ENCODE measurements around the gene PODN. TPM values are rescaled to one million over a fixed set of nuclear protein-coding genes. Genes with fewer than 3 reads are reported as not detected.

Gene PODN
- total RNA-seq, 1 experiment from 2014 or later, result not detected

DNA sequence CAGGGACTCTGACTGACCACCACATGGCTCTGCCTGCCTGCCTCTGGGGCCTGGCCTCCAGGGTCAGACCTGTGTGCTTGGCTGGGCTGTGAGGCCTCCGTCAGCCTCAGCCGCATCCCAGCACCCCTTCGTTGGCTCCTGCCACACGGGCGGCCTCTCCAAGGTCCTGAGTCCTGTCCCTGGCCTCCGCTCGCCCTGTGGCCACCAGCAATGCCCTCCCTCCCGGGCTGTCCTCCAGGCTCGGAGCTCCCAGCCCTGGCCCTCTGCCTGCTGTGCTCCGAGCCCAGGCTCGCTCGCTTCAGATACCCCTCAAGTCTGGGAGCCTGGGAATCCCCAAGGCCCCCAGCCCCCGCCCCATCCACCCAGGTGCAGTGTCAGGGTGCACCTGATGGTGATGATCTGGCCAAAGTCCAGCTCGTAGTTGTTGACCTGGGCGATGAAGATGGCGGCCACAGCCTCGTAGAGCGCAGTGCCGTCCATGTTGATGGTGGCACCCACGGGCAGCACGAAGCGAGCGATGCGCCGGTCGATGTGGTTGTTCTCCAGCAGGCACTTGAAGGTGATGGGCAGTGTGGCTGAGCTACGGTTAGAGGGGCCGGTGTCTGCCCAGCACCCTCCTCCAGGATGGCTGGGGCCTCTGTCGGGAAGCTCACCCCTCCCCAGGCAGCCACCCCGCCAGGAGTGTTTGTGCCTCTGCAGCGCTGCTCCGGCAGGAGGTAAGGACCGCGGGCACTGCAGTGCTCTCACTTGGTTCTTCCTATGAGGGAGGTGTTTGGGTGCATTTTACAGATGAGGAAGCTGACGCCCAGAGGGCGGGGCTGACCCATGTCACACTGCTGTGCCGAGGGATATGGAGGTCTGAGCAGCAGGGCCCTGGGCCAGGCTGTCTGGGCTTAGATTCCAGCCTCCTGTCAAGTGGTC is 28.5 kb downstream of the PODN start:
- H3K9me2 ChIP-seq (ENCODE audit: insufficient read depth), result no peaks in the 10 kb centered on the region
- H3K36me3 ChIP-seq (ENCODE audit: low read depth), result no peaks in the 10 kb centered on the region
- DNase-seq, result peak in 1 of 2 experiments; percentile 21
- ChIA-PET CTCF (no interaction called here), POLR2A (ENCODE audit: unreplicated experiment) (no interaction called here)
- no peak overlapping the region for H3K4me3 ChIP-seq
- no TSS peak for BruUV-seq (replicated peaks)
- intact Hi-C loops (cut with micrococcal nuclease; ENCODE audit: unreplicated experiment), result no loop called here
- no peaks in the 10 kb centered on the region for H3K27me3 ChIP-seq (ENCODE audit: insufficient read depth, low read depth)
- H3F3A ChIP-seq (ENCODE audit: insufficient read depth, low read depth), result peaks cover 2% of the 10 kb centered on the region; the same call in 1 of the 2 replicates
- no peaks in the 10 kb centered on the region for H3K79me2 ChIP-seq (ENCODE audit: low read depth)
- H3K27ac ChIP-seq, result no peak overlapping the region
- no peaks in the 10 kb centered on the region for H3K9me3 ChIP-seq (ENCODE audit: insufficient read depth, low read depth)
- TF ChIP-seq, protein P1, sequence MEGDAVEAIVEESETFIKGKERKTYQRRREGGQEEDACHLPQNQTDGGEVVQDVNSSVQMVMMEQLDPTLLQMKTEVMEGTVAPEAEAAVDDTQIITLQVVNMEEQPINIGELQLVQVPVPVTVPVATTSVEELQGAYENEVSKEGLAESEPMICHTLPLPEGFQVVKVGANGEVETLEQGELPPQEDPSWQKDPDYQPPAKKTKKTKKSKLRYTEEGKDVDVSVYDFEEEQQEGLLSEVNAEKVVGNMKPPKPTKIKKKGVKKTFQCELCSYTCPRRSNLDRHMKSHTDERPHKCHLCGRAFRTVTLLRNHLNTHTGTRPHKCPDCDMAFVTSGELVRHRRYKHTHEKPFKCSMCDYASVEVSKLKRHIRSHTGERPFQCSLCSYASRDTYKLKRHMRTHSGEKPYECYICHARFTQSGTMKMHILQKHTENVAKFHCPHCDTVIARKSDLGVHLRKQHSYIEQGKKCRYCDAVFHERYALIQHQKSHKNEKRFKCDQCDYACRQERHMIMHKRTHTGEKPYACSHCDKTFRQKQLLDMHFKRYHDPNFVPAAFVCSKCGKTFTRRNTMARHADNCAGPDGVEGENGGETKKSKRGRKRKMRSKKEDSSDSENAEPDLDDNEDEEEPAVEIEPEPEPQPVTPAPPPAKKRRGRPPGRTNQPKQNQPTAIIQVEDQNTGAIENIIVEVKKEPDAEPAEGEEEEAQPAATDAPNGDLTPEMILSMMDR (conservative IDR thresholded peaks at IDR 0.05), result no peak
- TF ChIP-seq EZH2 (IDR thresholded peaks at IDR 0.05; ENCODE audit: low read depth), result no peak
- no peak overlapping the region for H3K4me2 ChIP-seq
- H2AFZ ChIP-seq, result no peak overlapping the region
- peaks cover 9% of the 10 kb centered on the region; the same call in 1 of the 2 replicates for H3K4me1 ChIP-seq (replicated peaks; ENCODE audit: insufficient read depth)
- no peaks in the 10 kb centered on the region for H4K20me1 ChIP-seq (ENCODE audit: insufficient read depth)

DNA sequence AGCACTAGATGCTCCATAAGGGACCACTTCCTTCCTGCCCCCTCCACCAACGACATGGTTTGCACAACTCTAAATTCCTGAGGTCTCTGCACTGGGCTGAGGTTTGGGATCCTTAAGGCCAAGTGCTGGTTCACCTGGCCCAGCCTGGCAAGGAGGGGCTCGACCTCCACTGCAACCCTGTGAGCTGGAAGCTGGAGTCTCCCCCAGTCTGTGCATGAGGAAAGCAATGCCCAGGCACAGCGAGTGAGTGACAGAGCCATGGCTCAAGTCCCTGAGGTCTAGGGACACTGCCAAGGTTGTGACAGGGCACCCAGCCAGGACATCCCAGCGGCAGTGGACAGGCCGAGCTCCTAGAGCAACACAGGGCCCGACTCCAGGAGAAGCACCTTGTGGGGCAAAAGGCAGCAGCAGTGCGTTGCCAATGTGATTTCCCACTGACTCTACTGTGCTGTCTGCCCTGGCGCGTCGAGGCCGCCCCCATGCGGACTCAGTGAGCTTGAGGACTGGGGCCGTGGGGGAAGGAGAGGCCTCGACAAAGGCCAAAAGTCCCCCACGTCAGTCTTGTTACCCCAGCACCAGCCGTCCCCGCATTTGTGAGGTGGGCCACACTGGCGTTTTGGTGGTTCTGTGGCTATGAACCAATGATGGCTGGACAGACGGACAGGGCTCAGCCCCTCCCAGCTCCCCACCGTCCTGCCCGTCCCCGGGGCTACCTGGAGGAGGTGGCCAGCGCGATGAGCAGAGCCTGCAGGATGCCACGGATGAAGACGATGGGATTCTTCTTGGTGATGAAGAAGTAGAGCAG is 30.0 kb downstream of the PODN start:
- H3K36me3 ChIP-seq (ENCODE audit: low read depth), result no peaks in the 10 kb centered on the region
- no peaks in the 10 kb centered on the region for H4K20me1 ChIP-seq (ENCODE audit: insufficient read depth)
- TF ChIP-seq EZH2 (IDR thresholded peaks at IDR 0.05; ENCODE audit: low read depth), result no peak
- TF ChIP-seq, protein P1 (conservative IDR thresholded peaks at IDR 0.05), result no peak
- no peaks in the 10 kb centered on the region for H3K27me3 ChIP-seq (ENCODE audit: insufficient read depth, low read depth)
- H3K4me3 ChIP-seq, result no peak overlapping the region
- no peak overlapping the region for H2AFZ ChIP-seq
- DNase-seq, result peak in 1 of 2 experiments; percentile 36
- no peaks in the 10 kb centered on the region for H3K79me2 ChIP-seq (ENCODE audit: low read depth)
- no TSS peak for BruUV-seq (replicated peaks)
- ChIA-PET CTCF (interaction anchor here (0.6 kb wide), 2 partner anchors 15 to 29 kb away, joined by 4 to 5 read pairs; no protein-coding TSS in a partner anchor), POLR2A (ENCODE audit: unreplicated experiment) (interaction anchor here (0.7 kb wide), 1 partner anchor 45 kb away, joined by 4 read pairs; no protein-coding TSS in a partner anchor)
- H3K4me2 ChIP-seq, result no peak overlapping the region
- peaks cover 17% of the 10 kb centered on the region; the same call in 1 of the 2 replicates for H3F3A ChIP-seq (ENCODE audit: insufficient read depth, low read depth)
- H3K9me3 ChIP-seq (ENCODE audit: insufficient read depth, low read depth), result no peaks in the 10 kb centered on the region; the same call in 1 of the 2 replicates
- no peaks in the 10 kb centered on the region for H3K9me2 ChIP-seq (ENCODE audit: insufficient read depth)
- no peak overlapping the region for H3K27ac ChIP-seq
- intact Hi-C loops (cut with micrococcal nuclease; ENCODE audit: unreplicated experiment), result no loop called here
- peaks cover 9% of the 10 kb centered on the region; the same call in 1 of the 2 replicates for H3K4me1 ChIP-seq (replicated peaks; ENCODE audit: insufficient read depth)
